GM12878 (cell line): ENCODE data around the gene OTUD4. TPM values are rescaled to one million over a fixed set of nuclear protein-coding genes. Genes with fewer than 3 reads are reported as not detected.

Experiments used
- CEBPZ ChIP-seq: fragments of 150-350 bp; IDR thresholded peaks from 2 replicates; pipeline ENCODE4 v1.6.1; 2016; ENCODE audit warnings: low read depth, low read length
- EZH2 ChIP-seq: IDR thresholded peaks from 2 replicates; pipeline ENCODE4 v1.6.1; 2012; ENCODE audit warnings: low read depth, mild to moderate bottlenecking, control low read depth, inconsistent platforms, low read length, borderline replicate concordance; ENCODE audit not compliant: control insufficient read depth
- NFIC ChIP-seq: IDR thresholded peaks from 2 replicates; pipeline ENCODE4 v1.6.1; 2012; ENCODE audit warnings: low read depth, mild to moderate bottlenecking, inconsistent platforms, low read length, moderate library complexity
- NFXL1 ChIP-seq: fragments of 450-650 bp; IDR thresholded peaks from 2 replicates; pipeline ENCODE4 v1.6.1; 2017; ENCODE audit warnings: antibody characterized with exemption, mild to moderate bottlenecking, borderline replicate concordance
- NR2C2 ChIP-seq: IDR thresholded peaks from 2 replicates; pipeline ENCODE4 v1.6.1; 2011; ENCODE audit warnings: borderline replicate concordance, low read depth; ENCODE audit not compliant: control insufficient read depth, insufficient read length
- POLR2AphosphoS5 ChIP-seq: IDR thresholded peaks from 2 replicates; pipeline ENCODE4 v1.6.1; 2011; ENCODE audit warnings: mild to moderate bottlenecking, low read length, inconsistent platforms
- RELB ChIP-seq: fragments of 450-650 bp; IDR thresholded peaks from 2 replicates; pipeline ENCODE4 v1.6.1; 2017; ENCODE audit warnings: low read depth, mild to moderate bottlenecking, moderate library complexity
- SIX5 ChIP-seq: IDR thresholded peaks from 2 replicates; pipeline ENCODE4 v1.6.1; 2011; ENCODE audit warnings: mild to moderate bottlenecking, low read depth, low read length, moderate library complexity; ENCODE audit not compliant: severe bottlenecking
- SMARCA5 ChIP-seq: fragments of 450-650 bp; IDR thresholded peaks from 2 replicates; pipeline ENCODE4 v1.6.1; 2017; ENCODE audit warnings: mild to moderate bottlenecking
- SREBF1 ChIP-seq: IDR thresholded peaks from 2 replicates; pipeline ENCODE4 v1.6.1; 2012; ENCODE audit warnings: mild to moderate bottlenecking, low read length
- TBL1XR1 ChIP-seq: IDR thresholded peaks from 2 replicates; pipeline ENCODE4 v1.6.1; 2012; ENCODE audit warnings: low read depth, low read length, improper control_type of control experiment
- TCF7 ChIP-seq: IDR thresholded peaks from 2 replicates; pipeline ENCODE4 v1.6.1; 2014; ENCODE audit warnings: antibody characterized with exemption, borderline replicate concordance
- polyA plus RNA-seq, 11 experiments: library from polyadenylated mRNA; depleted of rRNA in 4 of 11; unstranded in 6 of 11; stranded (reverse) in 5 of 11; fragments of >200 nt; fragmentation: Nextera tagmentation in 4 of 11; fragmentation: Illumina TruSeq in 1 of 11; extraction: Ambion mirVana in 4 of 11; extraction: Trizol in 1 of 11; gene quantifications; 1 replicate in 1 of 11; 2 replicates in 10 of 11; pipeline versions ENCODE4 v1.2.1 to v1.2.3, GENCODE V29; 2011 to 2016; ENCODE audit warnings: inconsistent platforms in 2 of 11, missing spikeins in 2 of 11, low read depth in 1 of 11
- total RNA-seq, 4 experiments: library from RNA; depleted of rRNA in 3 of 4; stranded (reverse); fragments of >200 nt in 3 of 4; fragmentation: Illumina TruSeq in 1 of 4; extraction: Trizol in 1 of 4; gene quantifications; 2 replicates each; pipeline versions ENCODE4 v1.2.1 to v1.2.3, GENCODE V29; 2013 to 2021
- TF ChIP-seq, protein P1 (sequence below): IDR thresholded peaks from 2 replicates; pipeline ENCODE4 v1.6.1; 2012; ENCODE audit warnings: low read depth, low read length, improper control_type of control experiment
- TF ChIP-seq, protein P2 (sequence below): fragments of 450-650 bp; IDR thresholded peaks from 2 replicates; pipeline ENCODE4 v1.6.1; 2016; ENCODE audit warnings: mild to moderate bottlenecking
- TF ChIP-seq, protein P3 (sequence below): fragments of 450-650 bp; IDR thresholded peaks from 2 replicates; pipeline ENCODE4 v1.6.1; 2016; ENCODE audit warnings: mild to moderate bottlenecking, moderate library complexity, borderline replicate concordance

Gene OTUD4
- total and polyA plus RNA-seq, 10 of the 15 experiments (the other 5 are each of a cell fraction or from before 2014, with no cell fraction given), result 2.2 to 26.3 (median 14.2) TPM

DNA sequence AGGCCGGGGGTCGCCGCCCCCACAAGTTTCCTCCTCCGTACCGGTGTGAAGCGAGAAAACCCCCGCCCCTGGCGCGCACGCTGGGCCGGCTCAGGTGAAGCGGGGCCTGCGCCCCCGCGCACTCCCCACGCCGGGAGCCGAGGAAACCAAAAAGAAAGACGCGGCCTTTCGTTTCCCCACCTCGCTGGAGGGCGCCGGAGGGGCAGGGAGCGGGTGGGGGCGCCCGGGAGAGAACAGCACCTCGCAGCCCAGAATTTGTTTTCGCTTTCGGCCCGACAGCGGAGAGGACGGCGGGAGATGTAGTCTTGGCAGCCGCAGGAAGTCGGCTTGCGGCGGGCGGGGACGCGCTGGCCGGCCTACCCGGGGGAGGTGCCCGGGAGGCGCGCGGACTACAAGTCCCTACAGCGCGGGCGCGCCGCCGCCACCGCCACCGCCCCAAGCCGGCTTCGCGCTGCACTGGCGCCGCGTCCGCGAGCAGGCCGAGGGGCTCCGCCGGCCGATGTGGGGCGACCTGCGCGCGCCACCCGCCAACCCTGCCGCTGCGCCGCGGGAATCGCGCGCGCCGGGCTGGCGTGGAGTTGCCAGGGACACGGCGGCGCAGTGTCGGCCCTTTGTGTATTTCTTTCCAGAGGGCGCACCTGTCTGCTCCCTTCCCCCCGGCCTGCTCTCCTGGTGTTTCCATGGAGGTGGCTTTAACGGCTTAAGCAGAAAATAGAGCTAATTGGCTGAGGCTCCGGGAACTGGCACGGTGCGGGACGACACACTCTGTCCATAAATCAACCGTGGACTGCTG, at the start of gene OTUD4 (continued):
- TF ChIP-seq CEBPZ (no peak), SIX5 (peak; percentile 80), TCF7 (no peak), NFXL1 (no peak), SREBF1 (no peak), EZH2 (no peak), RELB (peak; percentile 60; the same call in 1 of the 2 replicates), TBL1XR1 (peak; percentile 68; the same call in 1 of the 2 replicates), NR2C2 (no peak), SMARCA5 (peak; percentile 85; the same call in 1 of the 2 replicates), NFIC (no peak), POLR2AphosphoS5 (peak; percentile 48)
- TF ChIP-seq, protein P1, sequence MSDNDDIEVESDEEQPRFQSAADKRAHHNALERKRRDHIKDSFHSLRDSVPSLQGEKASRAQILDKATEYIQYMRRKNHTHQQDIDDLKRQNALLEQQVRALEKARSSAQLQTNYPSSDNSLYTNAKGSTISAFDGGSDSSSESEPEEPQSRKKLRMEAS, result no peak
- TF ChIP-seq, protein P2, sequence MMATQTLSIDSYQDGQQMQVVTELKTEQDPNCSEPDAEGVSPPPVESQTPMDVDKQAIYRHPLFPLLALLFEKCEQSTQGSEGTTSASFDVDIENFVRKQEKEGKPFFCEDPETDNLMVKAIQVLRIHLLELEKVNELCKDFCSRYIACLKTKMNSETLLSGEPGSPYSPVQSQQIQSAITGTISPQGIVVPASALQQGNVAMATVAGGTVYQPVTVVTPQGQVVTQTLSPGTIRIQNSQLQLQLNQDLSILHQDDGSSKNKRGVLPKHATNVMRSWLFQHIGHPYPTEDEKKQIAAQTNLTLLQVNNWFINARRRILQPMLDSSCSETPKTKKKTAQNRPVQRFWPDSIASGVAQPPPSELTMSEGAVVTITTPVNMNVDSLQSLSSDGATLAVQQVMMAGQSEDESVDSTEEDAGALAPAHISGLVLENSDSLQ, result no peak
- TF ChIP-seq, protein P3, sequence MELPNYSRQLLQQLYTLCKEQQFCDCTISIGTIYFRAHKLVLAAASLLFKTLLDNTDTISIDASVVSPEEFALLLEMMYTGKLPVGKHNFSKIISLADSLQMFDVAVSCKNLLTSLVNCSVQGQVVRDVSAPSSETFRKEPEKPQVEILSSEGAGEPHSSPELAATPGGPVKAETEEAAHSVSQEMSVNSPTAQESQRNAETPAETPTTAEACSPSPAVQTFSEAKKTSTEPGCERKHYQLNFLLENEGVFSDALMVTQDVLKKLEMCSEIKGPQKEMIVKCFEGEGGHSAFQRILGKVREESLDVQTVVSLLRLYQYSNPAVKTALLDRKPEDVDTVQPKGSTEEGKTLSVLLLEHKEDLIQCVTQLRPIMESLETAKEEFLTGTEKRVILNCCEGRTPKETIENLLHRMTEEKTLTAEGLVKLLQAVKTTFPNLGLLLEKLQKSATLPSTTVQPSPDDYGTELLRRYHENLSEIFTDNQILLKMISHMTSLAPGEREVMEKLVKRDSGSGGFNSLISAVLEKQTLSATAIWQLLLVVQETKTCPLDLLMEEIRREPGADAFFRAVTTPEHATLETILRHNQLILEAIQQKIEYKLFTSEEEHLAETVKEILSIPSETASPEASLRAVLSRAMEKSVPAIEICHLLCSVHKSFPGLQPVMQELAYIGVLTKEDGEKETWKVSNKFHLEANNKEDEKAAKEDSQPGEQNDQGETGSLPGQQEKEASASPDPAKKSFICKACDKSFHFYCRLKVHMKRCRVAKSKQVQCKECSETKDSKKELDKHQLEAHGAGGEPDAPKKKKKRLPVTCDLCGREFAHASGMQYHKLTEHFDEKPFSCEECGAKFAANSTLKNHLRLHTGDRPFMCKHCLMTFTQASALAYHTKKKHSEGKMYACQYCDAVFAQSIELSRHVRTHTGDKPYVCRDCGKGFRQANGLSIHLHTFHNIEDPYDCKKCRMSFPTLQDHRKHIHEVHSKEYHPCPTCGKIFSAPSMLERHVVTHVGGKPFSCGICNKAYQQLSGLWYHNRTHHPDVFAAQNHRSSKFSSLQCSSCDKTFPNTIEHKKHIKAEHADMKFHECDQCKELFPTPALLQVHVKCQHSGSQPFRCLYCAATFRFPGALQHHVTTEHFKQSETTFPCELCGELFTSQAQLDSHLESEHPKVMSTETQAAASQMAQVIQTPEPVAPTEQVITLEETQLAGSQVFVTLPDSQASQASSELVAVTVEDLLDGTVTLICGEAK, result peak; percentile 53; the same call in 1 of the 2 replicates
